GM23338 (cell line): ENCODE measurements around the gene FAM241B. TPM values are rescaled to one million over a fixed set of nuclear protein-coding genes. Genes with fewer than 3 reads are reported as not detected.

Source experiments
- ATAC-seq: fragments of 200-7000 bp; cut with Tn5 transposase; 3 replicates; pipeline ENCODE4 v1.9.1; 2020
- DNase-seq: peaks from one replicate; pipeline ENCODE4 v3.0.0-alpha.2; 2015; ENCODE audit warnings: low spot score
- H2AFZ ChIP-seq: fragments of 200-600 bp; sonication (generic); 2 replicates; pipeline ENCODE4 v1.8.0; 2016; ENCODE audit warnings: antibody characterized with exemption, mild to moderate bottlenecking, moderate library complexity
- H3F3A ChIP-seq: fragments of 200-600 bp; sonication (generic); replicated peaks from 2 replicates; pipeline ENCODE4 v1.8.0; 2017; ENCODE audit warnings: antibody characterized with exemption, mixed run types, low read depth
- H3K27ac ChIP-seq: fragments of 200-600 bp; sonication (generic); 2 replicates; pipeline ENCODE4 v1.6.1; 2016; ENCODE audit warnings: low read depth
- H3K27me3 ChIP-seq: fragments of 200-600 bp; sonication (generic); 2 replicates; pipeline ENCODE4 v1.8.0; 2016; ENCODE audit warnings: mild to moderate bottlenecking, mixed run types, moderate library complexity; ENCODE audit not compliant: insufficient read depth
- H3K36me3 ChIP-seq: fragments of 200-600 bp; sonication (generic); 2 replicates; pipeline ENCODE4 v1.8.0; 2016; ENCODE audit warnings: mild to moderate bottlenecking; ENCODE audit not compliant: insufficient read depth
- H3K4me1 ChIP-seq: fragments of 200-600 bp; sonication (generic); 2 replicates; pipeline ENCODE4 v1.8.0; 2016; ENCODE audit warnings: mild to moderate bottlenecking, moderate library complexity; ENCODE audit not compliant: insufficient read depth
- H3K4me2 ChIP-seq: fragments of 200-600 bp; sonication (generic); 2 replicates; pipeline ENCODE4 v1.7.1; 2017; ENCODE audit warnings: mixed run types
- H3K4me3 ChIP-seq: fragments of 200-600 bp; sonication (generic); 2 replicates; pipeline ENCODE4 v1.6.1; 2016; ENCODE audit warnings: mixed run types
- H3K79me2 ChIP-seq: fragments of 200-600 bp; sonication (generic); replicated peaks from 2 replicates; pipeline ENCODE4 v1.8.0; 2017; ENCODE audit warnings: mild to moderate bottlenecking; ENCODE audit not compliant: insufficient read depth
- H3K9me2 ChIP-seq: fragments of 200-600 bp; sonication (generic); 2 replicates; pipeline ENCODE4 v1.8.0; 2017; ENCODE audit not compliant: insufficient read depth
- H4K20me1 ChIP-seq: fragments of 200-600 bp; sonication (generic); replicated peaks from 2 replicates; pipeline ENCODE4 v1.8.0; 2017; ENCODE audit warnings: mild to moderate bottlenecking; ENCODE audit not compliant: insufficient read depth
- H3K27ac Mint-ChIP-seq: 2 replicates; pipeline ENCODE4 v1.8.0; 2020; ENCODE audit warnings: inconsistent platforms, mild to moderate bottlenecking, moderate library complexity, mixed read lengths
- H3K27me3 Mint-ChIP-seq: 3 replicates; pipeline ENCODE4 v1.8.0; 2022; ENCODE audit warnings: low read depth, mild to moderate bottlenecking, moderate library complexity, mixed read lengths, inconsistent platforms; ENCODE audit not compliant: insufficient read depth, poor library complexity
- H3K36me3 Mint-ChIP-seq: 3 replicates; pipeline ENCODE4 v1.8.0; 2021; ENCODE audit warnings: low read depth, mild to moderate bottlenecking, inconsistent platforms, moderate library complexity, mixed read lengths
- H3K4me1 Mint-ChIP-seq: 3 replicates; pipeline ENCODE4 v1.8.0; 2020; ENCODE audit warnings: mild to moderate bottlenecking, inconsistent platforms, mixed read lengths
- H3K4me3 Mint-ChIP-seq: 3 replicates; pipeline ENCODE4 v1.8.0; 2021; ENCODE audit warnings: moderate library complexity, mild to moderate bottlenecking, inconsistent platforms, mixed read lengths
- H3K9me3 Mint-ChIP-seq: 3 replicates; pipeline ENCODE4 v1.8.0; 2020; ENCODE audit warnings: moderate library complexity, mild to moderate bottlenecking, inconsistent platforms, mixed read lengths
- CREB1 ChIP-seq: fragments of 250-450 bp; sonication (Bioruptor Pico); IDR thresholded peaks from 2 replicates; pipeline ENCODE4 v1.5.0; 2020; ENCODE audit warnings: low read depth, mild to moderate bottlenecking, moderate library complexity
- CTCF ChIP-seq, 2 experiments: fragments of 200-600 bp in 1 of 2; sonication (generic) in 1 of 2; conservative IDR thresholded peaks; 2 replicates each; pipeline versions ENCODE4 v1.5.1 to v1.6.1; 2016 to 2017; ENCODE audit warnings: antibody characterized with exemption in 2 of 2, low read depth in 2 of 2, mild to moderate bottlenecking in 2 of 2, moderate library complexity in 1 of 2
- ETS1 ChIP-seq: IDR thresholded peaks from 2 replicates; pipeline ENCODE4 v1.6.1; 2016; ENCODE audit warnings: antibody characterized with exemption
- EZH2 ChIP-seq: fragments of 200-600 bp; sonication (generic); IDR thresholded peaks from one replicate; pipeline ENCODE4 v1.8.0; 2017; ENCODE audit warnings: antibody characterized with exemption, mild to moderate bottlenecking, low read depth; ENCODE audit not compliant: unreplicated experiment
- EZH2phosphoT487 ChIP-seq: fragments of 200-600 bp; sonication (generic); IDR thresholded peaks from one replicate; pipeline ENCODE4 v1.8.1; 2018; ENCODE audit warnings: antibody characterized with exemption; ENCODE audit not compliant: unreplicated experiment
- JUNB ChIP-seq: IDR thresholded peaks from one replicate; pipeline ENCODE4 v1.6.1; 2016; ENCODE audit warnings: antibody characterized with exemption; ENCODE audit not compliant: unreplicated experiment
- POLR2AphosphoS5 ChIP-seq: IDR thresholded peaks from 2 replicates; pipeline ENCODE4 v1.6.1; 2016; ENCODE audit warnings: antibody characterized with exemption, low read depth
- REST ChIP-seq: IDR thresholded peaks from one replicate; pipeline ENCODE4 v1.6.1; 2018; ENCODE audit warnings: antibody characterized with exemption; ENCODE audit not compliant: unreplicated experiment
- STAT1 ChIP-seq: IDR thresholded peaks from one replicate; pipeline ENCODE4 v1.6.1; 2016; ENCODE audit warnings: antibody characterized with exemption; ENCODE audit not compliant: unreplicated experiment
- ZNF331 ChIP-seq: fragments of 250-450 bp; sonication (Bioruptor Pico); IDR thresholded peaks from 2 replicates; pipeline ENCODE4 v1.5.0; 2020; ENCODE audit warnings: low read depth, mild to moderate bottlenecking, moderate library complexity
- ZNF462 ChIP-seq: fragments of 250-450 bp; sonication (Bioruptor Pico); IDR thresholded peaks from 2 replicates; pipeline ENCODE4 v1.5.0; 2020; ENCODE audit warnings: mild to moderate bottlenecking, moderate library complexity
- polyA plus RNA-seq: library from polyadenylated mRNA; unstranded; fragments of >200 nt; fragmentation: Nextera tagmentation; extraction: Ambion mirVana; gene quantifications from 2 replicates; pipeline ENCODE4 v1.2.1, GENCODE V29; 2016
- total RNA-seq: library from RNA; depleted of rRNA; stranded (reverse); fragments of >200 nt; shearing (Covaris generic); gene quantifications from 2 replicates; pipeline ENCODE4 v1.2.3, GENCODE V29; 2014

FAM241B gene
- total and polyA plus RNA-seq, 2 experiments from 2014 or later, result 6.7 to 28.3 TPM

GRCh38 chr10:69668721-69669120 is 38.7 kb downstream of the FAM241B start:
- peaks cover 5% of the 10 kb centered on the region; the same call in 1 of the 2 replicates for H3K9me2 ChIP-seq
- H3F3A ChIP-seq, result no peaks in the 10 kb centered on the region
- no peaks in the 10 kb centered on the region; the same call in 2 of the 3 replicates for H3K36me3 Mint-ChIP-seq
- peaks cover under 1% of the 10 kb centered on the region; the same call in 1 of the 2 replicates for H3K4me1 ChIP-seq
- H3K4me3 Mint-ChIP-seq, result no peak overlapping the region
- H3K79me2 ChIP-seq, result no peaks in the 10 kb centered on the region
- H4K20me1 ChIP-seq, result no peaks in the 10 kb centered on the region
- no peak overlapping the region for H2AFZ ChIP-seq
- H3K4me2 ChIP-seq, result no peak overlapping the region
- H3K27me3 Mint-ChIP-seq, result peaks cover 12% of the 10 kb centered on the region
- no peaks in the 10 kb centered on the region for H3K36me3 ChIP-seq
- no peaks in the 10 kb centered on the region for H3K9me3 Mint-ChIP-seq
- H3K4me3 ChIP-seq, result no peak overlapping the region
- ATAC-seq, result no peak
- no peak for DNase-seq
- H3K4me1 Mint-ChIP-seq, result no peaks in the 10 kb centered on the region; the same call in 2 of the 3 replicates
- TF ChIP-seq STAT1, result no peak
- TF ChIP-seq REST, result no peak
- TF ChIP-seq ETS1, result no peak
- TF ChIP-seq ZNF462 (CRISPR knock-in tag), result no peak
- no peak for TF ChIP-seq EZH2phosphoT487
- no peak for TF ChIP-seq CREB1 (CRISPR knock-in tag)
- TF ChIP-seq CTCF (conservative IDR thresholded peaks at IDR 0.05; ENCODE audit: low read depth in 2 of 2), result no peak
- TF ChIP-seq JUNB, result no peak
- TF ChIP-seq POLR2AphosphoS5, result no peak
- no peak for TF ChIP-seq EZH2
- TF ChIP-seq ZNF331 (CRISPR knock-in tag), result no peak
- H3K27ac Mint-ChIP-seq, result no peak overlapping the region
- no peak overlapping the region for H3K27ac ChIP-seq
- H3K27me3 ChIP-seq, result no peaks in the 10 kb centered on the region
